GM19455 (cell line): ENCODE measurements around the gene TMC5.
"Not testable (repeated sequence)": the region's sequence is repeated elsewhere in the genome, so short reads cannot be mapped to it uniquely, and the experiment has no call there.

Source experiments
- ATAC-seq: cut with Tn5 transposase; IDR thresholded peaks from one replicate; pipeline ENCODE4 v1.9.1; 2021; ENCODE audit not compliant: unreplicated experiment

Gene TMC5

GRCh38 chr16:19406891-19407491, 10.7 kb upstream of the TMC5 start:
- no peak for ATAC-seq

- no peak for ATAC-seq
These were observed 7.1 kb upstream of the TMC5 start for GRCh38 chr16:19410435-19411171.

- no peak for ATAC-seq
These were observed 6.4 kb upstream of the TMC5 start for GRCh38 chr16:19411298-19411697.

GRCh38 chr16:19412055-19412454, 5.6 kb upstream of the TMC5 start:
- not testable (repeated sequence) for ATAC-seq

- ATAC-seq = no peak
These were observed 2.2 kb upstream of the TMC5 start for GRCh38 chr16:19415461-19415860.

GRCh38 chr16:19415918-19416317, 1.8 kb upstream of the TMC5 start:
- no peak for ATAC-seq

- no peak for ATAC-seq
These were observed 517 bp downstream of the TMC5 start for GRCh38 chr16:19418200-19418599.

- no peak for ATAC-seq
These were observed 2.0 kb downstream of the TMC5 start for GRCh38 chr16:19419698-19420075.

GRCh38 chr16:19424478-19424877, 6.8 kb downstream of the TMC5 start:
- no peak for ATAC-seq

GRCh38 chr16:19430345-19430744, 12.7 kb downstream of the TMC5 start:
- ATAC-seq = no peak

- ATAC-seq = no peak
These were observed 14.1 kb downstream of the TMC5 start for GRCh38 chr16:19431636-19432340.

- ATAC-seq = no peak
These were observed 14.7 kb downstream of the TMC5 start for GRCh38 chr16:19432429-19432828.

GRCh38 chr16:19434584-19434983, 16.9 kb downstream of the TMC5 start:
- ATAC-seq = no peak

GRCh38 chr16:19436540-19436939, 18.9 kb downstream of the TMC5 start:
- no peak for ATAC-seq

- ATAC-seq = no peak
These were observed 19.6 kb downstream of the TMC5 start for GRCh38 chr16:19437280-19437679.

- no peak for ATAC-seq
These were observed 21.1 kb downstream of the TMC5 start for GRCh38 chr16:19438739-19439138.

- ATAC-seq = no peak
These were observed 21.8 kb downstream of the TMC5 start for GRCh38 chr16:19439483-19439882.

GRCh38 chr16:19443659-19444058, 26.0 kb downstream of the TMC5 start:
- ATAC-seq = no peak

GRCh38 chr16:19446300-19446846, 28.7 kb downstream of the TMC5 start:
- ATAC-seq = no peak

- no peak for ATAC-seq
These were observed 29.2 kb downstream of the TMC5 start for GRCh38 chr16:19446886-19447285.

GRCh38 chr16:19450186-19450585, 32.5 kb downstream of the TMC5 start:
- ATAC-seq = no peak
